Measurements from ENCODE around the gene HNRNPDL.

DNA sequence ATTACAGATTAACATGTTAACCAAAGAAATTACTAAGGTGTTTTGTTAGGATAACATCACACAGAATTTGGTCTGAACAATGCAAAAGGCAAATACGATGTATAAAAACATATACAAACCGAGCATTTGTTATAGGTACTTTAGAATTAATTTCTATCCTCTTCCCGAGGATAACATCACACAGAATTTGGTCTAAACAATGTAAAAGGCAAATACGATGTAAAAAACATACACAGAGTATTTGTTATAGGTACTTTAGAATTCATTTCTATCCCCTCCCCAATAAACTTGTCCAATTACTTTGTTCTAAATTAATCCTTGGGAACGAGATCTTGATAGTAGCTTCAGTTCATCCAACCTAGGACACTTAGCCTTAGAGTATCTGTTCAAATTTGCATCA, 7.6 kb downstream of the HNRNPDL start:
- TF ChIP-seq, protein P1, sequence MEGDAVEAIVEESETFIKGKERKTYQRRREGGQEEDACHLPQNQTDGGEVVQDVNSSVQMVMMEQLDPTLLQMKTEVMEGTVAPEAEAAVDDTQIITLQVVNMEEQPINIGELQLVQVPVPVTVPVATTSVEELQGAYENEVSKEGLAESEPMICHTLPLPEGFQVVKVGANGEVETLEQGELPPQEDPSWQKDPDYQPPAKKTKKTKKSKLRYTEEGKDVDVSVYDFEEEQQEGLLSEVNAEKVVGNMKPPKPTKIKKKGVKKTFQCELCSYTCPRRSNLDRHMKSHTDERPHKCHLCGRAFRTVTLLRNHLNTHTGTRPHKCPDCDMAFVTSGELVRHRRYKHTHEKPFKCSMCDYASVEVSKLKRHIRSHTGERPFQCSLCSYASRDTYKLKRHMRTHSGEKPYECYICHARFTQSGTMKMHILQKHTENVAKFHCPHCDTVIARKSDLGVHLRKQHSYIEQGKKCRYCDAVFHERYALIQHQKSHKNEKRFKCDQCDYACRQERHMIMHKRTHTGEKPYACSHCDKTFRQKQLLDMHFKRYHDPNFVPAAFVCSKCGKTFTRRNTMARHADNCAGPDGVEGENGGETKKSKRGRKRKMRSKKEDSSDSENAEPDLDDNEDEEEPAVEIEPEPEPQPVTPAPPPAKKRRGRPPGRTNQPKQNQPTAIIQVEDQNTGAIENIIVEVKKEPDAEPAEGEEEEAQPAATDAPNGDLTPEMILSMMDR (IDR thresholded peaks at IDR 0.05) = no peak
- no peak for TF ChIP-seq POLR2A (IDR thresholded peaks at IDR 0.05)
